ENCODE measurements around the gene CRAMP1.

- no peak for TF ChIP-seq CTCF (IDR thresholded peaks at IDR 0.05 in 2 of 3, conservative IDR thresholded peaks at IDR 0.05 in 1 of 3; ENCODE audit: borderline replicate concordance in 1 of 3, insufficient read depth in 1 of 3, low read depth in 2 of 3, low read length in 2 of 3)
- TF ChIP-seq JUND (IDR thresholded peaks at IDR 0.05) = no peak
- TF ChIP-seq EZH2phosphoT487 (IDR thresholded peaks at IDR 0.05; ENCODE audit: borderline replicate concordance) = no peak
- no peak for TF ChIP-seq POLR2A (IDR thresholded peaks at IDR 0.05; ENCODE audit: borderline replicate concordance, extremely low read depth, insufficient read depth, insufficient read length)
- TF ChIP-seq EZH2 (IDR thresholded peaks at IDR 0.05) = no peak
- TF ChIP-seq RAD21 (IDR thresholded peaks at IDR 0.05; ENCODE audit: low read depth) = no peak
- TF ChIP-seq REST (IDR thresholded peaks at IDR 0.05; ENCODE audit: low read depth) = no peak
- TF ChIP-seq POLR2AphosphoS5 (IDR thresholded peaks at IDR 0.05; ENCODE audit: low read depth, low read length) = no peak
Measured at GRCh38 chr16:1667271-1667670, 55.1 kb downstream of the CRAMP1 start.
